ENCODE data around the gene LRIG2.

- no peak for TF ChIP-seq CTCF (IDR thresholded peaks at IDR 0.05)
- TF ChIP-seq ZFX (IDR thresholded peaks at IDR 0.05; ENCODE audit: borderline replicate concordance) = no peak
Observed at GRCh38 chr1:113031171-113031933, 41.6 kb upstream of the LRIG2 start.
